Smooth muscle cell (in vitro differentiated cells): ENCODE data around the gene LARP7. TPM values are rescaled to one million over a fixed set of nuclear protein-coding genes. Genes with fewer than 3 reads are reported as not detected.

Experiments used
- DNase-seq: peaks from one replicate; lab custom pipeline; 2025; ENCODE audit not compliant: unreplicated experiment; lab: John Stamatoyannopoulos, UW
- H2AFZ ChIP-seq: fragments of 200-600 bp; sonication (generic); 2 replicates; pipeline ENCODE4 v1.6.0; 2016; ENCODE audit warnings: antibody characterized with exemption, low read depth, mild to moderate bottlenecking
- H3F3A ChIP-seq: fragments of 200-600 bp; sonication (generic); 2 replicates; pipeline ENCODE4 v1.6.0; 2017; ENCODE audit warnings: antibody characterized with exemption, low read depth
- H3K27ac ChIP-seq: fragments of 200-600 bp; sonication (generic); 2 replicates; pipeline ENCODE4 v1.5.1; 2016; ENCODE audit warnings: low read depth, mild to moderate bottlenecking
- H3K27me3 ChIP-seq: fragments of 200-600 bp; sonication (generic); 2 replicates; pipeline ENCODE4 v1.6.1; 2016; ENCODE audit warnings: low read depth, mild to moderate bottlenecking
- H3K36me3 ChIP-seq: fragments of 200-600 bp; sonication (generic); 2 replicates; pipeline ENCODE4 v1.5.1; 2016; ENCODE audit warnings: low read depth
- H3K4me1 ChIP-seq: fragments of 200-600 bp; sonication (generic); 2 replicates; pipeline ENCODE4 v1.5.1; 2016; ENCODE audit warnings: low read depth
- H3K4me2 ChIP-seq: fragments of 200-600 bp; sonication (generic); 2 replicates; pipeline ENCODE4 v1.6.0; 2016; ENCODE audit warnings: mild to moderate bottlenecking
- H3K4me3 ChIP-seq: fragments of 200-600 bp; sonication (generic); 2 replicates; pipeline ENCODE4 v1.5.1; 2016; ENCODE audit warnings: mild to moderate bottlenecking
- H3K79me2 ChIP-seq: fragments of 200-600 bp; sonication (generic); 2 replicates; pipeline ENCODE4 v1.6.0; 2016; ENCODE audit warnings: low read depth, mild to moderate bottlenecking
- H3K9ac ChIP-seq: fragments of 200-600 bp; sonication (generic); 2 replicates; pipeline ENCODE4 v1.6.0; 2016; ENCODE audit warnings: low read depth
- H3K9me3 ChIP-seq: fragments of 200-600 bp; sonication (generic); replicated peaks from 2 replicates; pipeline ENCODE4 v1.5.1; 2016; ENCODE audit warnings: low read depth
- H4K20me1 ChIP-seq: fragments of 200-600 bp; sonication (generic); 2 replicates; pipeline ENCODE4 v1.6.0; 2016; ENCODE audit warnings: low read depth
- WGBS: methylation state at CpG from one replicate; pipeline ENCODE4 v1.1.7; 2016; ENCODE audit warnings: low lambda C conversion rate; 5-methylcytosine and 5-hydroxymethylcytosine counted together
- polyA plus RNA-seq: library from polyadenylated mRNA; unstranded; fragments of >200 nt; fragmentation: Nextera tagmentation; extraction: Ambion mirVana; gene quantifications from 2 replicates; pipeline ENCODE4 v1.2.1, GENCODE V29; 2016
- total RNA-seq: library from RNA; depleted of rRNA; stranded (reverse); fragments of >200 nt; gene quantifications from 2 replicates; pipeline ENCODE4 v1.2.3, GENCODE V29; 2014
- TF ChIP-seq, protein P1 (sequence below): fragments of 200-600 bp; sonication (generic); IDR thresholded peaks from 2 replicates; pipeline ENCODE4 v1.5.1; 2017; ENCODE audit warnings: borderline replicate concordance, mild to moderate bottlenecking, antibody characterized with exemption; ENCODE audit not compliant: insufficient read depth, poor library complexity, severe bottlenecking

LARP7 gene
- total and polyA plus RNA-seq, 2 experiments from 2014 or later: 25.2 to 29.4 TPM

DNA sequence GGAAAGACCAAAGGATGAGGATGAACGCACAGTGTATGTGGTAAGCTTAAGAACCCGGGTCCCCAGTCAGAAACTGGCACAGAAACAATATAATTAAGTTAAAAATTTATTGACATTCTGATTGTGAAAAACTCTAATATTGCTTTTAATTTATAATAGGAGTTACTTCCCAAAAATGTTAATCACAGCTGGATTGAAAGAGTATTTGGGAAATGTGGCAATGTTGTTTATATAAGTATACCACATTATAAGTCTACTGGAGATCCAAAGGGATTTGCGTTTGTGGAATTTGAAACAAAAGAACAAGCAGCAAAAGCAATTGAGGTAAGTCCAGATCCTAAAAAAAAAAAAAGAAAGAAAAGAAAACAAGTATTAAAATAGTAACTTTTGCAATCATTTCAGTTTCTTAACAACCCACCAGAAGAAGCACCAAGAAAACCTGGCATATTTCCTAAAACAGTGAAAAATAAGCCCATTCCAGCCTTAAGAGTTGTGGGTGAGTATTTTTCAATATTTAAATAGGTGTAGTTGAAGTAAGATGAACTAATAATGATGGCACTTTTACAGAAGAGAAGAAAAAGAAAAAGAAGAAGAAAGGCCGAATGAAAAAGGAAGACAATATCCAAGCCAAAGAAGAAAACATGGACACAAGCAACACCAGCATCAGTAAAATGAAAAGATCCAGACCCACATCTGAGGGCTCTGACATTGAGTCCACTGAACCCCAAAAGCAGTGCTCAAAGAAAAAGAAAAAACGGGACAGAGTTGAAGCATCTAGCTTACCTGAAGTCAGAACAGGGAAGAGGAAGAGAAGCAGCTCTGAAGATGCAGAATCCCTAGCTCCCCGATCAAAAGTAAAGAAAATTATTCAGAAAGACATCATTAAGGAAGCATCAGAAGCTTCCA, 9.9 kb downstream of the LARP7 start:
- H3K36me3 ChIP-seq: peaks cover 24% of the 10 kb centered on the region
- WGBS: 56% methylated on average over 6 of the region's 6 CpGs
- DNase-seq: no peak

DNA sequence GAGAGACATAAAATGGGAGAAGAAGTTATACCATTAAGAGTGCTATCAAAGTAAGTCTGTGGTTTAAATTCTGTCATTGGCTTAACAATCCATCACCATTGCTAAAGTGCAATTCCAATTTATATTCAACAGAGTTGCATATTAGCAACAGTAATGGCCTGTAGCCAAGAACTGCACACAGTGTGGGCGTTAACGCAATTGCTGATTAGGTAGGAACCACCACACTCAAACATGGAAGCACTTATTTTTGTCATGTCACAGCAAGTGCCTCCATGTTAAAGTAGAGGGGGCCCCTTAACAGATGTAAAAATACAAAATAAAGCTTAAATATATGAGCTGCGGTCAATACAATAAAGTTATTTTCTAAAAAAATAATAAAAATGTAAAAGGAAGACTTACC, 10.8 kb downstream of the LARP7 start:
- no peak overlapping the region for H3K9ac ChIP-seq
- TF ChIP-seq, protein P1, sequence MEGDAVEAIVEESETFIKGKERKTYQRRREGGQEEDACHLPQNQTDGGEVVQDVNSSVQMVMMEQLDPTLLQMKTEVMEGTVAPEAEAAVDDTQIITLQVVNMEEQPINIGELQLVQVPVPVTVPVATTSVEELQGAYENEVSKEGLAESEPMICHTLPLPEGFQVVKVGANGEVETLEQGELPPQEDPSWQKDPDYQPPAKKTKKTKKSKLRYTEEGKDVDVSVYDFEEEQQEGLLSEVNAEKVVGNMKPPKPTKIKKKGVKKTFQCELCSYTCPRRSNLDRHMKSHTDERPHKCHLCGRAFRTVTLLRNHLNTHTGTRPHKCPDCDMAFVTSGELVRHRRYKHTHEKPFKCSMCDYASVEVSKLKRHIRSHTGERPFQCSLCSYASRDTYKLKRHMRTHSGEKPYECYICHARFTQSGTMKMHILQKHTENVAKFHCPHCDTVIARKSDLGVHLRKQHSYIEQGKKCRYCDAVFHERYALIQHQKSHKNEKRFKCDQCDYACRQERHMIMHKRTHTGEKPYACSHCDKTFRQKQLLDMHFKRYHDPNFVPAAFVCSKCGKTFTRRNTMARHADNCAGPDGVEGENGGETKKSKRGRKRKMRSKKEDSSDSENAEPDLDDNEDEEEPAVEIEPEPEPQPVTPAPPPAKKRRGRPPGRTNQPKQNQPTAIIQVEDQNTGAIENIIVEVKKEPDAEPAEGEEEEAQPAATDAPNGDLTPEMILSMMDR: no peak
- peaks cover 38% of the 10 kb centered on the region for H3K4me1 ChIP-seq
- no peaks in the 10 kb centered on the region for H3K9me3 ChIP-seq
- H3K4me2 ChIP-seq: no peak overlapping the region
- H3F3A ChIP-seq: no peaks in the 10 kb centered on the region
- no peak for DNase-seq
- 56% methylated on average over 3 of the region's 3 CpGs for WGBS
- H3K27me3 ChIP-seq: no peaks in the 10 kb centered on the region
- H3K79me2 ChIP-seq: peaks cover under 1% of the 10 kb centered on the region
- no peak overlapping the region for H3K4me3 ChIP-seq
- H3K36me3 ChIP-seq: peaks cover 24% of the 10 kb centered on the region
- no peak overlapping the region for H2AFZ ChIP-seq
- H3K27ac ChIP-seq: no peak overlapping the region
- no peaks in the 10 kb centered on the region for H4K20me1 ChIP-seq

More for the DNA sequence above, 9.9 kb downstream of the LARP7 start:
- H3K9me3 ChIP-seq: no peaks in the 10 kb centered on the region
- no peaks in the 10 kb centered on the region for H4K20me1 ChIP-seq
- no peak overlapping the region for H3K4me2 ChIP-seq
- H3K27me3 ChIP-seq: no peaks in the 10 kb centered on the region
- no peak overlapping the region for H2AFZ ChIP-seq
- no peak overlapping the region for H3K4me3 ChIP-seq
- peaks cover 2% of the 10 kb centered on the region for H3K79me2 ChIP-seq
- H3K4me1 ChIP-seq: peaks cover 29% of the 10 kb centered on the region
- no peak overlapping the region for H3K9ac ChIP-seq
- TF ChIP-seq, protein P1: no peak
- no peaks in the 10 kb centered on the region for H3F3A ChIP-seq
- H3K27ac ChIP-seq: no peak overlapping the region

DNA sequence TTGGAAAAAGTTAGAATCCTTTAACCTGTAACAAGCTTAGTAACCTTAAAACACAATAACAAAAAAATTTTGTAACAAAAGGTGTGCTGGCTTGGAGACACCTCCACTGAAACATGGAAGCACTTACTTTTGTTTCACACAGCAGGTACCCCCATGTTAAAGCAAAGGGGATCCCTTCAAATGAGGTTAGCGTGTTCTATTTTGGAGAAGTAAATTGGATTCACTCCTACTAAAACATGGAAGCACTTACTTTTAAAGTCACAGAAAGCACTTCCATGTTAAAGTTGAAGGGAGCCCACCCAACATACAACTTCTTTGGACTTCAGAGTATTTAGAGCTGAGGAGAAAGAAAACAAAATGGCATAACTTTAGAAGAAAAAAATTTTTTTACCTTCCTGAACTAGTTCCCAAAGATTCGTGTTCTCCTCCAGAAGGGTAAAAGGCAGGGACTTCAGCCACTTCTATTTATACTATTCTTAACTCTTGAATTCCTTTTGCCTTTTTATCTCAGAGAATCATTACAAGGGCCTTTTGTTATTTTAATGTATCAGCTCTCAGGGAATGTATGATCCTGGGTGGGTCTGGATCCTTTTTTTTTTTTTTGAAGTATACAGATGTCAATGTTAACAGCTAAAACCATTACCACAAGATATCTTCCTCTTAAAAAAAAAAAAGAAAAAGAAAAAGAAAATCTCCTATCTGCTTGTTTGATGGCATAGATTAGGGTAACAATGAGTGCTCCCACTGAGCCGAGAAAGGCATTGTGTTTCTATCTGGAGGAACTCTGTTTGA, 11.5 kb downstream of the LARP7 start:
- 48% methylated on average over 3 of the region's 3 CpGs for WGBS
- no peaks in the 10 kb centered on the region for H3K27me3 ChIP-seq
- no peak overlapping the region for H3K27ac ChIP-seq
- H3K9ac ChIP-seq: no peak overlapping the region
- DNase-seq: no peak
- peaks cover 45% of the 10 kb centered on the region for H3K4me1 ChIP-seq
- TF ChIP-seq, protein P1: no peak
- no peak overlapping the region for H3K4me3 ChIP-seq
- H3K4me2 ChIP-seq: no peak overlapping the region
- no peaks in the 10 kb centered on the region for H4K20me1 ChIP-seq
- no peaks in the 10 kb centered on the region for H3F3A ChIP-seq
- no peaks in the 10 kb centered on the region for H3K9me3 ChIP-seq
- H3K79me2 ChIP-seq: no peaks in the 10 kb centered on the region
- peaks cover 24% of the 10 kb centered on the region for H3K36me3 ChIP-seq
- H2AFZ ChIP-seq: no peak overlapping the region
